HCT116 (cell line): ENCODE results near the gene STK11. TPM values are rescaled to one million over a fixed set of nuclear protein-coding genes. Genes with fewer than 3 reads are reported as not detected.

Experiments
- ATAC-seq: fragments of 200-7000 bp; cut with Tn5 transposase; 2 replicates; pipeline ENCODE4 v1.9.1; 2020; ENCODE audit warnings: mild to moderate bottlenecking, moderate library complexity
- BruUV-seq: library from RNA; stranded (reverse); fragments of 400-500 nt; replicated peaks from 2 replicates; lab custom pipeline; 2021; lab: Mats Ljungman, UMichigan
- CTCF ChIA-PET: fragments of 300-600 bp; sonication (Branson Sonifier 250); formaldehyde crosslinking; loops from one replicate; lab custom pipeline; 2021; ENCODE audit warnings: antibody characterized with exemption; lab: Charles Lee
- POLR2A ChIA-PET: fragments of 300-600, 350-600 bp; sonication (Branson Sonifier 250); formaldehyde crosslinking; loops from one replicate; lab custom pipeline; 2021; ENCODE audit warnings: antibody characterized with exemption; lab: Charles Lee
- RAD21 ChIA-PET, 2 experiments: fragments of 300-600 bp; sonication (Branson Sonifier 250); formaldehyde crosslinking; loops; one replicate each; lab custom pipeline; 2023; ENCODE audit warnings: low total read pairs in 2 of 2; ENCODE audit not compliant: uncharacterized antibody in 2 of 2, unreplicated experiment in 2 of 2, low non-redundant PET in 1 of 2; lab: Charles Lee
- DNase-seq: peaks from one replicate; pipeline ENCODE4 v3.0.0-alpha.2; 2010; ENCODE audit warnings: low read depth, low spot score
- H2AFZ ChIP-seq: fragments of 200-600 bp; shearing (Covaris generic), sonication (generic); 2 replicates; pipeline ENCODE4 v1.6.1; 2017; ENCODE audit warnings: low read depth, mixed run types, mixed read lengths, antibody characterized with exemption, low read length; ENCODE audit not compliant: poor library complexity, severe bottlenecking
- H3K27ac ChIP-seq: 2 replicates; pipeline ENCODE4 v1.5.1; 2012; ENCODE audit warnings: low read depth, low read length
- H3K27me3 ChIP-seq: fragments of 200-600 bp; sonication (generic); 2 replicates; pipeline ENCODE4 v1.6.1; 2016; ENCODE audit warnings: mixed run types, low read length, mixed read lengths; ENCODE audit not compliant: insufficient read depth
- H3K36me3 ChIP-seq, 2 experiments: fragments of 200-500 bp in 1 of 2; fragments of 200-600 bp in 1 of 2; sonication (Bioruptor generic) in 1 of 2; sonication (generic) in 1 of 2; 2 replicates each; pipeline versions ENCODE4 v1.5.1 to v1.6.1; 2014 to 2016; ENCODE audit warnings: low read length in 2 of 2, inconsistent platforms in 1 of 2, mixed read lengths in 1 of 2, mixed run types in 1 of 2; ENCODE audit not compliant: insufficient read depth in 2 of 2, control insufficient read depth in 1 of 2
- H3K4me1 ChIP-seq, 2 experiments: fragments of 200-600 bp in 1 of 2; sonication (generic) in 1 of 2; 2 replicates each; pipeline versions ENCODE4 v1.5.1 to v1.6.1; 2012 to 2017; ENCODE audit warnings: low read length in 2 of 2, inconsistent platforms in 1 of 2, mild to moderate bottlenecking in 1 of 2, mixed read lengths in 1 of 2, mixed run types in 1 of 2, moderate library complexity in 1 of 2; ENCODE audit not compliant: insufficient read depth in 2 of 2, control insufficient read depth in 1 of 2
- H3K4me2 ChIP-seq: fragments of 200-600 bp; sonication (generic); 2 replicates; pipeline ENCODE4 v1.6.1; 2017; ENCODE audit warnings: mixed run types, low read length, mixed read lengths
- H3K4me3 ChIP-seq, 2 experiments: fragments of 200-600 bp in 1 of 2; sonication (generic) in 1 of 2; replicated peaks in 1 of 2; 2 replicates each; pipeline ENCODE4 v1.5.1; 2011 to 2016; ENCODE audit warnings: low read length in 2 of 2, control low read depth in 1 of 2, low read depth in 1 of 2, mild to moderate bottlenecking in 1 of 2, mixed read lengths in 1 of 2, mixed run types in 1 of 2
- H3K79me2 ChIP-seq: fragments of 200-600 bp; sonication (generic); 2 replicates; pipeline ENCODE4 v1.6.1; 2017; ENCODE audit warnings: mild to moderate bottlenecking, mixed run types, low read length, moderate library complexity, mixed read lengths; ENCODE audit not compliant: insufficient read depth
- H3K9ac ChIP-seq: fragments of 200-600 bp; sonication (generic); 2 replicates; pipeline ENCODE4 v1.6.1; 2016; ENCODE audit warnings: low read length, mixed read lengths
- H3K9me2 ChIP-seq: fragments of 200-600 bp; sonication (generic), shearing (Covaris generic); 2 replicates; pipeline ENCODE4 v1.6.1; 2017; ENCODE audit warnings: mixed run types, mild to moderate bottlenecking, moderate library complexity; ENCODE audit not compliant: insufficient read depth
- H3K9me3 ChIP-seq, 2 experiments: fragments of 200-500 bp in 1 of 2; fragments of 200-600 bp in 1 of 2; sonication (Bioruptor generic) in 1 of 2; sonication (generic) in 1 of 2; 2 replicates each; pipeline ENCODE4 v1.6.1; 2014 to 2017; ENCODE audit warnings: low read length in 2 of 2, mixed read lengths in 2 of 2, inconsistent platforms in 1 of 2, low read depth in 1 of 2, mild to moderate bottlenecking in 1 of 2, mixed run types in 1 of 2, moderate library complexity in 1 of 2; ENCODE audit not compliant: control insufficient read depth in 1 of 2, insufficient read depth in 1 of 2
- H4K20me1 ChIP-seq: fragments of 200-600 bp; sonication (generic), shearing (Covaris generic); 2 replicates; pipeline ENCODE4 v1.6.1; 2017; ENCODE audit warnings: mixed run types, mild to moderate bottlenecking, moderate library complexity; ENCODE audit not compliant: insufficient read depth
- EGR1 ChIP-seq: IDR thresholded peaks from 2 replicates; pipeline ENCODE4 v1.6.1; 2012; ENCODE audit warnings: low read depth
- ELF1 ChIP-seq: IDR thresholded peaks from 2 replicates; pipeline ENCODE4 v1.6.1; 2012; ENCODE audit warnings: low read depth, borderline replicate concordance
- EZH2 ChIP-seq: fragments of 200-600 bp; sonication (generic); IDR thresholded peaks from 2 replicates; pipeline ENCODE4 v1.6.1; 2017; ENCODE audit warnings: antibody characterized with exemption, mixed run types
- EZH2phosphoT487 ChIP-seq: fragments of 200-600 bp; IDR thresholded peaks from 2 replicates; pipeline ENCODE4 v1.6.1; 2018; ENCODE audit warnings: antibody characterized with exemption, borderline replicate concordance
- FOSL1 ChIP-seq: IDR thresholded peaks from 2 replicates; pipeline ENCODE4 v1.6.1; 2012; ENCODE audit warnings: low read depth
- POLR2A ChIP-seq: IDR thresholded peaks from 2 replicates; pipeline ENCODE4 v1.7.0; 2011; ENCODE audit warnings: borderline replicate concordance; ENCODE audit not compliant: insufficient read depth, insufficient read length; ENCODE audit errors: extremely low read depth
- POLR2AphosphoS5 ChIP-seq: IDR thresholded peaks from 2 replicates; pipeline ENCODE4 v1.6.1; 2011; ENCODE audit warnings: mild to moderate bottlenecking, low read depth, low read length, moderate library complexity
- RAD21 ChIP-seq: IDR thresholded peaks from 2 replicates; pipeline ENCODE4 v1.6.1; 2012; ENCODE audit warnings: low read depth, mild to moderate bottlenecking
- SIN3A ChIP-seq: IDR thresholded peaks from 2 replicates; pipeline ENCODE4 v1.6.1; 2012; ENCODE audit warnings: low read depth
- SP1 ChIP-seq: IDR thresholded peaks from 2 replicates; pipeline ENCODE4 v1.6.1; 2012; ENCODE audit warnings: low read depth
- TCF7L2 ChIP-seq: IDR thresholded peaks from 2 replicates; pipeline ENCODE4 v1.7.0; 2011; ENCODE audit warnings: borderline replicate concordance, inconsistent platforms; ENCODE audit not compliant: insufficient read depth, insufficient read length; ENCODE audit errors: extremely low read depth
- YY1 ChIP-seq: IDR thresholded peaks from 2 replicates; pipeline ENCODE4 v1.6.1; 2011; ENCODE audit warnings: low read length, low read depth, moderate library complexity, mild to moderate bottlenecking; ENCODE audit not compliant: insufficient replicate concordance; ENCODE audit errors: extremely low read depth
- ZFX ChIP-seq: fragments of 450-650 bp; IDR thresholded peaks from 2 replicates; pipeline ENCODE4 v1.6.1; 2017
- ZNF274 ChIP-seq: fragments of 200-500 bp; sonication (Bioruptor generic); IDR thresholded peaks from 2 replicates; pipeline ENCODE4 v1.6.1; 2014; ENCODE audit warnings: mild to moderate bottlenecking, low read depth, low read length, inconsistent platforms
- intact Hi-C: fragments of 100-400 bp; cut with micrococcal nuclease; formaldehyde crosslinking; loops from 2 replicates; pipeline ENCODE4 v1.10.0; 2022
- total RNA-seq: library from RNA; stranded (reverse); gene quantifications from one replicate; pipeline ENCODE4 v1.2.1, GENCODE V29; 2021; ENCODE audit not compliant: unreplicated experiment
- TF ChIP-seq, protein P1 (sequence below): IDR thresholded peaks from 2 replicates; pipeline ENCODE4 v1.6.1; 2012
- TF ChIP-seq, protein P2 (sequence below): IDR thresholded peaks from 2 replicates; pipeline ENCODE4 v1.6.1; 2012; ENCODE audit warnings: low read depth
- TF ChIP-seq, protein P3 (sequence below), 3 experiments: fragments of 200-600 bp in 1 of 3; sonication (generic) in 1 of 3; IDR thresholded peaks in 2 of 3; conservative IDR thresholded peaks in 1 of 3; 2 replicates each; pipeline ENCODE4 v1.5.1; 2012 to 2017; ENCODE audit warnings: low read depth in 2 of 3, low read length in 2 of 3, antibody characterized with exemption in 1 of 3, borderline replicate concordance in 1 of 3, control low read depth in 1 of 3, mild to moderate bottlenecking in 1 of 3, mixed read lengths in 1 of 3, mixed run types in 1 of 3, moderate library complexity in 1 of 3; ENCODE audit not compliant: insufficient read depth in 1 of 3
- TF ChIP-seq, protein P4 (sequence below): IDR thresholded peaks from 2 replicates; pipeline ENCODE4 v1.6.1; 2012

STK11 gene
- total RNA-seq, 1 experiment from 2014 or later = 86.9 TPM

DNA sequence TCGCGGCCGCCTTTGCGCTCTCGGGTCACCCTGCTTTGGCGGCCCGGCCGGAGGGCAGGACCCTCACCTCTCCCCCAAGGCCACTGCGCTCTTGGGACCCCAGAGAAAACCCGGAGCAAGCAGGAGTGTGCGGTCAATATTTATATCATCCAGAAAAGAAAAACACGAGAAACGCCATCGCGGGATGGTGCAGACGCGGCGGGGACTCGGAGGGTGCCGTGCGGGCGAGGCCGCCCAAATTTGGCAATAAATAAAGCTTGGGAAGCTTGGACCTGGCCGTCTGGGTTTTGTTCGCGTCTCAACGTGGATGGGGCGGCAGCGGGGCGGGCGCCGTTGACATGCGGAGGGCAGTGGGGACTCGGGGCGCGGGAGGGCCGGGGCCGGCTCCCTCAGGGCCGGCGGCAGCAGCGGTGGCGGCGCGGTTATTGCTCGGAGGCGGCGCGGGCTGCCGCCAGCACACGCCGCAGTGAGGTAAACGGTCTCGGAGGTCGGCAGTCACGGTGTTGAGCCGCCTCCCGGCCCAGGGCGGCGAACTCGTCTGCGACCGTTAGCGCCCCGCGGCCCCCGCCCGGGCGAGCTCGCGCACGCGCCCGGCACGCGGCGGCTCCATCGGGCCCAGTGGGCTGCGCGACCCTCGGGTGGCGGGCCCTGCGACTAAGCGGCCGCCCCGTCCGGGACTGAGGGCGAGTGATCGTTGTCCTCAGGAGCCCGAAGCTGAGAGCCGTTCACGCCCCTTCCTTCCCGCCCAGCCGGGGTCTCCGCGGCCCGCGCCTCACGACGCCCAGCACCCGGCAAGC is 22.8 kb downstream of the STK11 start:
- intact Hi-C loops = no loop called here
- Histone ChIP-seq H3K79me2 (no peaks in the 10 kb centered on the region; the same call in 1 of the 2 replicates), H3K27me3 (no peaks in the 10 kb centered on the region), H3K4me1 (peaks cover 17 to 40% of the 10 kb centered on the region in 2 experiments), H3K4me3 (no peak overlapping the region), H3K9ac (peak overlapping the region; percentile 47), H3K4me2 (peak overlapping the region; percentile 66), H3K27ac (peak overlapping the region; percentile 92), H3K9me2 (no peaks in the 10 kb centered on the region), H4K20me1 (no peaks in the 10 kb centered on the region), H2AFZ (no peak overlapping the region), H3K9me3 (no peaks in the 10 kb centered on the region), H3K36me3 (peaks cover 0 to 5% of the 10 kb centered on the region in 2 experiments; a peak in 2 of 4 replicates)
- POLR2A ChIA-PET = interaction anchor here (0.7 to 1.1 kb wide), 2 partner anchors 8 to 41 kb away, joined by 3 to 4 read pairs; partner anchors contain the start of gene CIRBP
- ATAC-seq (no peak), DNase-seq (no peak)
- RAD21 ChIA-PET = no interaction called here
- BruUV-seq = no TSS peak
- CTCF ChIA-PET = interaction anchor here (0.6 to 1.3 kb wide), 4 partner anchors 9 to 115 kb away, joined by 3 to 5 read pairs (median 3); no protein-coding TSS in a partner anchor
- no peak for TF ChIP-seq SIN3A
- TF ChIP-seq YY1 = no peak
- TF ChIP-seq EZH2 = no peak
- TF ChIP-seq TCF7L2 = no peak
- TF ChIP-seq ZFX = no peak
- TF ChIP-seq RAD21 = no peak
- TF ChIP-seq ELF1 = no peak
- TF ChIP-seq, protein P1, sequence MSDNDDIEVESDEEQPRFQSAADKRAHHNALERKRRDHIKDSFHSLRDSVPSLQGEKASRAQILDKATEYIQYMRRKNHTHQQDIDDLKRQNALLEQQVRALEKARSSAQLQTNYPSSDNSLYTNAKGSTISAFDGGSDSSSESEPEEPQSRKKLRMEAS = no peak
- no peak for TF ChIP-seq ZNF274
- TF ChIP-seq EZH2phosphoT487 = no peak
- TF ChIP-seq, protein P2, sequence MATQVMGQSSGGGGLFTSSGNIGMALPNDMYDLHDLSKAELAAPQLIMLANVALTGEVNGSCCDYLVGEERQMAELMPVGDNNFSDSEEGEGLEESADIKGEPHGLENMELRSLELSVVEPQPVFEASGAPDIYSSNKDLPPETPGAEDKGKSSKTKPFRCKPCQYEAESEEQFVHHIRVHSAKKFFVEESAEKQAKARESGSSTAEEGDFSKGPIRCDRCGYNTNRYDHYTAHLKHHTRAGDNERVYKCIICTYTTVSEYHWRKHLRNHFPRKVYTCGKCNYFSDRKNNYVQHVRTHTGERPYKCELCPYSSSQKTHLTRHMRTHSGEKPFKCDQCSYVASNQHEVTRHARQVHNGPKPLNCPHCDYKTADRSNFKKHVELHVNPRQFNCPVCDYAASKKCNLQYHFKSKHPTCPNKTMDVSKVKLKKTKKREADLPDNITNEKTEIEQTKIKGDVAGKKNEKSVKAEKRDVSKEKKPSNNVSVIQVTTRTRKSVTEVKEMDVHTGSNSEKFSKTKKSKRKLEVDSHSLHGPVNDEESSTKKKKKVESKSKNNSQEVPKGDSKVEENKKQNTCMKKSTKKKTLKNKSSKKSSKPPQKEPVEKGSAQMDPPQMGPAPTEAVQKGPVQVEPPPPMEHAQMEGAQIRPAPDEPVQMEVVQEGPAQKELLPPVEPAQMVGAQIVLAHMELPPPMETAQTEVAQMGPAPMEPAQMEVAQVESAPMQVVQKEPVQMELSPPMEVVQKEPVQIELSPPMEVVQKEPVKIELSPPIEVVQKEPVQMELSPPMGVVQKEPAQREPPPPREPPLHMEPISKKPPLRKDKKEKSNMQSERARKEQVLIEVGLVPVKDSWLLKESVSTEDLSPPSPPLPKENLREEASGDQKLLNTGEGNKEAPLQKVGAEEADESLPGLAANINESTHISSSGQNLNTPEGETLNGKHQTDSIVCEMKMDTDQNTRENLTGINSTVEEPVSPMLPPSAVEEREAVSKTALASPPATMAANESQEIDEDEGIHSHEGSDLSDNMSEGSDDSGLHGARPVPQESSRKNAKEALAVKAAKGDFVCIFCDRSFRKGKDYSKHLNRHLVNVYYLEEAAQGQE = no peak
- TF ChIP-seq, protein P3, sequence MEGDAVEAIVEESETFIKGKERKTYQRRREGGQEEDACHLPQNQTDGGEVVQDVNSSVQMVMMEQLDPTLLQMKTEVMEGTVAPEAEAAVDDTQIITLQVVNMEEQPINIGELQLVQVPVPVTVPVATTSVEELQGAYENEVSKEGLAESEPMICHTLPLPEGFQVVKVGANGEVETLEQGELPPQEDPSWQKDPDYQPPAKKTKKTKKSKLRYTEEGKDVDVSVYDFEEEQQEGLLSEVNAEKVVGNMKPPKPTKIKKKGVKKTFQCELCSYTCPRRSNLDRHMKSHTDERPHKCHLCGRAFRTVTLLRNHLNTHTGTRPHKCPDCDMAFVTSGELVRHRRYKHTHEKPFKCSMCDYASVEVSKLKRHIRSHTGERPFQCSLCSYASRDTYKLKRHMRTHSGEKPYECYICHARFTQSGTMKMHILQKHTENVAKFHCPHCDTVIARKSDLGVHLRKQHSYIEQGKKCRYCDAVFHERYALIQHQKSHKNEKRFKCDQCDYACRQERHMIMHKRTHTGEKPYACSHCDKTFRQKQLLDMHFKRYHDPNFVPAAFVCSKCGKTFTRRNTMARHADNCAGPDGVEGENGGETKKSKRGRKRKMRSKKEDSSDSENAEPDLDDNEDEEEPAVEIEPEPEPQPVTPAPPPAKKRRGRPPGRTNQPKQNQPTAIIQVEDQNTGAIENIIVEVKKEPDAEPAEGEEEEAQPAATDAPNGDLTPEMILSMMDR (IDR thresholded peaks at IDR 0.05 in 2 of 3, conservative IDR thresholded peaks at IDR 0.05 in 1 of 3; ENCODE audit: borderline replicate concordance in 1 of 3, insufficient read depth in 1 of 3, low read depth in 2 of 3, low read length in 2 of 3) = no peak
- TF ChIP-seq, protein P4, sequence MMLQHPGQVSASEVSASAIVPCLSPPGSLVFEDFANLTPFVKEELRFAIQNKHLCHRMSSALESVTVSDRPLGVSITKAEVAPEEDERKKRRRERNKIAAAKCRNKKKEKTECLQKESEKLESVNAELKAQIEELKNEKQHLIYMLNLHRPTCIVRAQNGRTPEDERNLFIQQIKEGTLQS = no peak
- TF ChIP-seq EGR1 = no peak
- TF ChIP-seq POLR2AphosphoS5 = no peak
- no peak for TF ChIP-seq SP1
- no peak for TF ChIP-seq POLR2A
- TF ChIP-seq FOSL1 = no peak
